B cell (primary cell): ENCODE results near the gene TMEM132D. TPM values are rescaled to one million over a fixed set of nuclear protein-coding genes. Genes with fewer than 3 reads are reported as not detected.

ENCODE experiments used
- ATAC-seq: fragments of 200-7000 bp; cut with Tn5 transposase; one replicate; pipeline ENCODE4 v1.10.0; 2021; ENCODE audit warnings: low read depth, mild to moderate bottlenecking, moderate number of reproducible peaks, moderate library complexity
- CTCF ChIA-PET: fragments of 350-600 bp; sonication (Branson Sonifier 250); formaldehyde crosslinking; loops from one replicate; lab custom pipeline; 2021; ENCODE audit warnings: antibody characterized with exemption, inconsistent platforms; lab: Charles Lee
- POLR2A ChIA-PET: fragments of 350-600 bp; sonication (Branson Sonifier 250); formaldehyde crosslinking; loops from one replicate; lab custom pipeline; 2021; ENCODE audit warnings: antibody characterized with exemption; lab: Charles Lee
- DNase-seq: peaks from one replicate; pipeline ENCODE4 v3.0.0; 2013
- H2AFZ ChIP-seq: 2 replicates; pipeline ENCODE4 v1.6.1; 2012; ENCODE audit warnings: mild to moderate bottlenecking, low read depth, low read length; ENCODE audit not compliant: insufficient read depth, poor library complexity, severe bottlenecking
- H3K27ac ChIP-seq, 2 donors: 1 replicate in 1 of 2; 2 replicates in 1 of 2; pipeline ENCODE4 v1.5.1; 2012 to 2013; ENCODE audit warnings: low read length in 2 of 2, mild to moderate bottlenecking in 2 of 2, moderate library complexity in 1 of 2
- H3K27me3 ChIP-seq, 4 experiments: fragments of 200-600 bp in 1 of 4; sonication (generic) in 1 of 4; replicated peaks in 1 of 4; 1 replicate in 2 of 4; 2 replicates in 2 of 4; pipeline versions ENCODE4 v1.6.1 to v1.7.0; 2013 to 2016; ENCODE audit warnings: low read length in 3 of 4, mild to moderate bottlenecking in 2 of 4, mixed read lengths in 1 of 4, moderate library complexity in 1 of 4; ENCODE audit not compliant: insufficient read depth in 4 of 4, control insufficient read depth in 3 of 4; ENCODE audit errors: control extremely low read depth in 1 of 4
- H3K36me3 ChIP-seq, 2 experiments: replicated peaks in 1 of 2; 1 replicate in 1 of 2; 2 replicates in 1 of 2; pipeline versions ENCODE4 v1.6.1 to v1.7.1; 2013; ENCODE audit warnings: low read length in 1 of 2; ENCODE audit not compliant: insufficient read depth in 2 of 2, control insufficient read depth in 1 of 2; ENCODE audit errors: control extremely low read depth in 1 of 2, extremely low read depth in 1 of 2
- H3K4me1 ChIP-seq, 2 donors: fragments of 200-600 bp in 1 of 2; sonication (generic) in 1 of 2; 1 replicate in 1 of 2; 2 replicates in 1 of 2; pipeline versions ENCODE4 v1.5.1 to v1.6.1; 2013 to 2017; ENCODE audit warnings: low read length in 2 of 2; ENCODE audit not compliant: control insufficient read depth in 2 of 2, insufficient read depth in 2 of 2
- H3K4me2 ChIP-seq: replicated peaks from 2 replicates; pipeline ENCODE3; 2012; ENCODE audit warnings: mild to moderate bottlenecking, low read depth, low read length; ENCODE audit not compliant: poor library complexity, severe bottlenecking
- H3K4me3 ChIP-seq, 5 experiments: fragments of 200-600 bp in 1 of 5; sonication (generic) in 1 of 5; 1 replicate in 3 of 5; 2 replicates in 2 of 5; pipeline versions ENCODE4 v1.5.1 to v1.7.0; 2011 to 2016; ENCODE audit warnings: low read length in 4 of 5, mild to moderate bottlenecking in 4 of 5, low read depth in 2 of 5, control low read depth in 1 of 5, moderate library complexity in 1 of 5; ENCODE audit not compliant: insufficient read depth in 1 of 5; ENCODE audit errors: control extremely low read depth in 1 of 5, extremely low read depth in 1 of 5
- H3K79me2 ChIP-seq: fragments of 200-600 bp; sonication (generic); one replicate; pipeline ENCODE4 v1.6.0; 2016; ENCODE audit warnings: low read length; ENCODE audit not compliant: control insufficient read depth, insufficient read depth
- H3K9ac ChIP-seq: fragments of 200-600 bp; sonication (generic); 2 replicates; pipeline ENCODE4 v1.6.1; 2017; ENCODE audit warnings: mild to moderate bottlenecking, low read length, moderate library complexity
- H3K9me3 ChIP-seq, 3 donors: one replicate each; pipeline versions ENCODE4 v1.6.1 to v1.7.1; 2013; ENCODE audit warnings: low read length in 2 of 3; ENCODE audit not compliant: control insufficient read depth in 2 of 3, insufficient read depth in 1 of 3; ENCODE audit errors: control extremely low read depth in 1 of 3
- H4K20me1 ChIP-seq: 2 replicates; pipeline ENCODE4 v1.6.0; 2012; ENCODE audit warnings: mild to moderate bottlenecking, low read length; ENCODE audit not compliant: insufficient read depth, control insufficient read depth, poor library complexity, severe bottlenecking
- H3K27ac Mint-ChIP-seq: one replicate; pipeline ENCODE4 v1.8.0; 2021; ENCODE audit warnings: mixed read lengths
- H3K27me3 Mint-ChIP-seq: one replicate; pipeline ENCODE4 v1.8.0; 2021; ENCODE audit warnings: mixed read lengths
- H3K4me1 Mint-ChIP-seq: one replicate; pipeline ENCODE4 v1.8.0; 2021; ENCODE audit warnings: mixed read lengths
- H3K4me3 Mint-ChIP-seq: one replicate; pipeline ENCODE4 v1.8.0; 2021; ENCODE audit warnings: mixed read lengths
- H3K9me3 Mint-ChIP-seq: one replicate; pipeline ENCODE4 v1.8.0; 2022; ENCODE audit warnings: mixed read lengths; ENCODE audit not compliant: insufficient read depth
- EZH2 ChIP-seq: IDR thresholded peaks from 2 replicates; pipeline ENCODE4 v1.6.1; 2012; ENCODE audit warnings: borderline replicate concordance, low read depth, mild to moderate bottlenecking, moderate library complexity, low read length; ENCODE audit not compliant: insufficient read depth, poor library complexity, severe bottlenecking
- WGBS: methylation state at CpG from one replicate; pipeline ENCODE4 v1.1.5; 2013; ENCODE audit warnings: missing lambda C conversion rate; ENCODE audit not compliant: insufficient coverage; 5-methylcytosine and 5-hydroxymethylcytosine counted together
- intact Hi-C: fragments of 100-400 bp; cut with micrococcal nuclease; formaldehyde crosslinking; loops from one replicate; pipeline ENCODE4 v1.10.0; 2022
- polyA plus RNA-seq: library from polyadenylated mRNA; depleted of rRNA; stranded (reverse); fragments of >200 nt; gene quantifications from 2 replicates; pipeline ENCODE4 v1.2.3, GENCODE V29; 2012
- total RNA-seq, 2 donors: library from RNA; stranded (reverse); fragments of 120-200 nt in 1 of 2; gene quantifications; 1 replicate in 1 of 2; 2 replicates in 1 of 2; pipeline versions ENCODE4 v1.2.3 to v1.2.4, GENCODE V29; 2013 to 2022
- TF ChIP-seq, protein P1 (sequence below): fragments of 200-600 bp; IDR thresholded peaks from one replicate; pipeline ENCODE4 v1.8.0; 2022; ENCODE audit warnings: antibody characterized with exemption, mild to moderate bottlenecking

Gene TMEM132D
- total and polyA plus RNA-seq, 2 donors (not counting 1 experiment from before 2014, with no cell fraction given): not detected

DNA sequence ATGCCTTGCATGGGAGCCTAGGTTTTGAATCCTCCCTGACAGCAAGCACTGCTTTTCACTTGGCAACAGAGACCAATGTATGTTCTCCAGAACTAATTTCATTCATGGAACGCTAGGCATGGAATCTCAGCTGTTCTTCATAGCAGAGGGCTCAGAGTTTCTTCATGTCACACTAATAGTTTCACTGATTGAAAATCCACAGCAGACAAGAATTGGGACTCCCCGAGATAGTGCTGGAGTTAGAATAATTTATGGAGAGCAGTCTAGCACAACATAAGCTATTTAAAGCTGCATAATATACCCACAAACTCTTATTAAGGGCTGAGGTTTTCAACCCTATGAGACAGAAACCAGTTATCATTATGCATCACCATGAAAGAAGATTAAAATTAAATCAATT is 342.5 kb downstream of the TMEM132D start:
- Mint-ChIP-seq H3K4me3 (no peak overlapping the region), H3K27ac (no peak overlapping the region), H3K4me1 (no peaks in the 10 kb centered on the region), H3K9me3 (peaks cover 2% of the 10 kb centered on the region), H3K27me3 (no peaks in the 10 kb centered on the region)
- POLR2A ChIA-PET: no interaction called here
- Histone ChIP-seq H3K9me3 (no peaks in the 10 kb centered on the region), H3K4me2 (no peak overlapping the region), H3K4me3 (no peak overlapping the region), H3K36me3 (no peaks in the 10 kb centered on the region), H3K27me3 (no peaks in the 10 kb centered on the region), H3K27ac (no peak overlapping the region), H3K9ac (no peak overlapping the region), H2AFZ (no peak overlapping the region), H3K79me2 (no peaks in the 10 kb centered on the region), H3K4me1 (no peaks in the 10 kb centered on the region), H4K20me1 (no peaks in the 10 kb centered on the region)
- intact Hi-C loops: no loop called here
- CTCF ChIA-PET: no interaction called here
- DNase-seq (no peak), ATAC-seq (no peak)
- WGBS: 100% methylated on average over 1 of the region's 2 CpGs
- TF ChIP-seq, protein P1, sequence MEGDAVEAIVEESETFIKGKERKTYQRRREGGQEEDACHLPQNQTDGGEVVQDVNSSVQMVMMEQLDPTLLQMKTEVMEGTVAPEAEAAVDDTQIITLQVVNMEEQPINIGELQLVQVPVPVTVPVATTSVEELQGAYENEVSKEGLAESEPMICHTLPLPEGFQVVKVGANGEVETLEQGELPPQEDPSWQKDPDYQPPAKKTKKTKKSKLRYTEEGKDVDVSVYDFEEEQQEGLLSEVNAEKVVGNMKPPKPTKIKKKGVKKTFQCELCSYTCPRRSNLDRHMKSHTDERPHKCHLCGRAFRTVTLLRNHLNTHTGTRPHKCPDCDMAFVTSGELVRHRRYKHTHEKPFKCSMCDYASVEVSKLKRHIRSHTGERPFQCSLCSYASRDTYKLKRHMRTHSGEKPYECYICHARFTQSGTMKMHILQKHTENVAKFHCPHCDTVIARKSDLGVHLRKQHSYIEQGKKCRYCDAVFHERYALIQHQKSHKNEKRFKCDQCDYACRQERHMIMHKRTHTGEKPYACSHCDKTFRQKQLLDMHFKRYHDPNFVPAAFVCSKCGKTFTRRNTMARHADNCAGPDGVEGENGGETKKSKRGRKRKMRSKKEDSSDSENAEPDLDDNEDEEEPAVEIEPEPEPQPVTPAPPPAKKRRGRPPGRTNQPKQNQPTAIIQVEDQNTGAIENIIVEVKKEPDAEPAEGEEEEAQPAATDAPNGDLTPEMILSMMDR: no peak
- TF ChIP-seq EZH2: no peak

GRCh38 chr12:129559776-129560175 is 344.0 kb downstream of the TMEM132D start:
- CTCF ChIA-PET: no interaction called here
- no CpG with 5 or more reads among the region's 4 CpGs for WGBS
- Mint-ChIP-seq H3K4me3 (no peak overlapping the region), H3K9me3 (peaks cover 2% of the 10 kb centered on the region), H3K27ac (no peak overlapping the region), H3K27me3 (no peaks in the 10 kb centered on the region), H3K4me1 (no peaks in the 10 kb centered on the region)
- Histone ChIP-seq H3K9ac (no peak overlapping the region), H4K20me1 (no peaks in the 10 kb centered on the region), H3K27me3 (no peaks in the 10 kb centered on the region), H3K4me3 (no peak overlapping the region), H3K36me3 (no peaks in the 10 kb centered on the region), H3K4me1 (no peaks in the 10 kb centered on the region), H3K79me2 (no peaks in the 10 kb centered on the region), H2AFZ (no peak overlapping the region), H3K4me2 (no peak overlapping the region), H3K9me3 (peaks cover 0 to 4% (median 0%) of the 10 kb centered on the region in 3 donors), H3K27ac (no peak overlapping the region)
- no peak for ATAC-seq
- no peak for TF ChIP-seq EZH2
- TF ChIP-seq, protein P1: no peak
- POLR2A ChIA-PET: no interaction called here
- intact Hi-C loops: no loop called here
- DNase-seq: no peak
